SK-N-SH treated with all-trans-retinoic acid at 6 μM for 48 hours (cell line): ENCODE data around the gene CCDC174.

Experiments used
- ARNTL ChIP-seq: fragments of 450-650 bp; formaldehyde crosslinking; IDR thresholded peaks from 2 replicates; pipeline ENCODE4 v1.5.0; 2020; ENCODE audit warnings: low read depth, mild to moderate bottlenecking, moderate library complexity, borderline replicate concordance
- BACH2 ChIP-seq: fragments of 250-450 bp; sonication (Bioruptor Pico); IDR thresholded peaks from 2 replicates; pipeline ENCODE4 v1.9.0; 2021; ENCODE audit warnings: mild to moderate bottlenecking, borderline replicate concordance
- CSDC2 ChIP-seq: fragments of 250-450 bp; sonication (Bioruptor Pico); IDR thresholded peaks from 2 replicates; pipeline ENCODE4 v1.5.0; 2020; ENCODE audit warnings: mild to moderate bottlenecking, moderate library complexity
- ESRRG ChIP-seq: fragments of 250-450 bp; sonication (Bioruptor Pico); IDR thresholded peaks from 2 replicates; pipeline ENCODE4 v1.6.1; 2021; ENCODE audit warnings: mild to moderate bottlenecking
- ISL1 ChIP-seq: fragments of 250-450 bp; sonication (Bioruptor Pico); IDR thresholded peaks from 2 replicates; pipeline ENCODE4 v2.1.2; 2022; ENCODE audit warnings: mild to moderate bottlenecking, moderate library complexity
- PATZ1 ChIP-seq: fragments of 250-450 bp; sonication (Bioruptor Pico); IDR thresholded peaks from 2 replicates; pipeline ENCODE4 v1.8.0; 2020; ENCODE audit warnings: mild to moderate bottlenecking, moderate library complexity, borderline replicate concordance
- RARB ChIP-seq: fragments of 250-450 bp; sonication (Bioruptor Pico); IDR thresholded peaks from 2 replicates; pipeline ENCODE4 v1.8.0; 2021; ENCODE audit warnings: mild to moderate bottlenecking, moderate library complexity
- SNAI2 ChIP-seq: fragments of 250-450 bp; sonication (Bioruptor Pico); IDR thresholded peaks from 2 replicates; pipeline ENCODE4 v1.5.0; 2020; ENCODE audit warnings: mild to moderate bottlenecking, moderate library complexity
- TOX ChIP-seq: fragments of 250-450 bp; sonication (Bioruptor Pico); IDR thresholded peaks from 2 replicates; pipeline ENCODE4 v1.8.0; 2021; ENCODE audit warnings: mild to moderate bottlenecking, moderate library complexity, borderline replicate concordance
- ZC3H10 ChIP-seq: fragments of 250-450 bp; sonication (Bioruptor Pico); IDR thresholded peaks from 2 replicates; pipeline ENCODE4 v1.5.1; 2021; ENCODE audit warnings: mild to moderate bottlenecking, moderate library complexity
- ZFP3 ChIP-seq: fragments of 250-450 bp; sonication (Bioruptor Pico); IDR thresholded peaks from 2 replicates; pipeline ENCODE4 v1.5.0; 2020; ENCODE audit warnings: mild to moderate bottlenecking, moderate library complexity
- ZNF70 ChIP-seq: fragments of 450-650 bp; formaldehyde crosslinking; IDR thresholded peaks from 2 replicates; pipeline ENCODE4 v1.5.0; 2020; ENCODE audit warnings: mild to moderate bottlenecking, moderate library complexity
- ZNF8 ChIP-seq: fragments of 450-650 bp; formaldehyde crosslinking; IDR thresholded peaks from 2 replicates; pipeline ENCODE4 v1.5.0; 2020; ENCODE audit warnings: mild to moderate bottlenecking, moderate library complexity

GRCh38 chr3:14631687-14632441 lies 19.7 kb upstream of the CCDC174 start:
- TF ChIP-seq TOX (CRISPR knock-in tag) (no peak), ARNTL (CRISPR knock-in tag) (no peak), CSDC2 (CRISPR knock-in tag) (no peak), BACH2 (CRISPR knock-in tag) (no peak), ZNF8 (CRISPR knock-in tag) (no peak), ISL1 (CRISPR knock-in tag) (no peak), RARB (CRISPR knock-in tag) (no peak), ZNF70 (CRISPR knock-in tag) (no peak), ZFP3 (CRISPR knock-in tag) (no peak), ZC3H10 (no peak), PATZ1 (no peak), ESRRG (CRISPR knock-in tag) (no peak), SNAI2 (no peak)
